H1 (cell line): Measurements from ENCODE around the gene OLFML2A. TPM values are rescaled to one million over a fixed set of nuclear protein-coding genes. Genes with fewer than 3 reads are reported as not detected.

Experiments
- CTCF ChIA-PET: fragments of 300-600 bp; sonication (Branson Sonifier 250); formaldehyde crosslinking; loops from one replicate; lab custom pipeline; 2021; ENCODE audit not compliant: partially characterized antibody; lab: Charles Lee
- POLR2A ChIA-PET: fragments of 300-600 bp; sonication (Branson Sonifier 250); formaldehyde crosslinking; loops from one replicate; lab custom pipeline; 2021; ENCODE audit warnings: inconsistent platforms; ENCODE audit not compliant: partially characterized antibody; lab: Charles Lee
- DNase-seq, 2 experiments: peaks; one replicate each; pipeline versions ENCODE4 v3.0.0 to v3.0.0-alpha.2; 2010 to 2022; ENCODE audit warnings: low spot score in 2 of 2, low read depth in 1 of 2, mixed read lengths in 1 of 2
- FAIRE-seq: peaks from 2 replicates; lab custom pipeline; 2011; peaks lifted over from hg19 to GRCh38; lab: Jason Lieb, UNC
- H2AFZ ChIP-seq: 2 replicates; pipeline ENCODE4 v1.8.1; 2012; ENCODE audit warnings: low read length, inconsistent platforms
- H2AK5ac ChIP-seq: 2 replicates; pipeline ENCODE4 v1.6.1; 2013; ENCODE audit warnings: low read depth, low read length
- H2BK120ac ChIP-seq: replicated peaks from 2 replicates; pipeline ENCODE3; 2013; ENCODE audit warnings: low read depth, low read length, inconsistent platforms
- H2BK12ac ChIP-seq: 2 replicates; pipeline ENCODE4 v1.6.1; 2013; ENCODE audit warnings: low read depth, low read length
- H2BK15ac ChIP-seq: 2 replicates; pipeline ENCODE4 v1.6.1; 2013; ENCODE audit warnings: low read length
- H2BK20ac ChIP-seq: 2 replicates; pipeline ENCODE4 v1.6.1; 2013; ENCODE audit warnings: low read length
- H2BK5ac ChIP-seq: 2 replicates; pipeline ENCODE4 v1.6.1; 2013; ENCODE audit warnings: low read depth, low read length
- H3K14ac ChIP-seq: 2 replicates; pipeline ENCODE4 v1.6.1; 2013; ENCODE audit warnings: inconsistent platforms; ENCODE audit not compliant: insufficient read length
- H3K18ac ChIP-seq: 2 replicates; pipeline ENCODE4 v1.6.1; 2013; ENCODE audit warnings: low read length; ENCODE audit errors: extremely low read depth
- H3K23ac ChIP-seq: 2 replicates; pipeline ENCODE4 v1.6.1; 2013; ENCODE audit warnings: inconsistent platforms; ENCODE audit not compliant: insufficient read length
- H3K23me2 ChIP-seq: 2 replicates; pipeline ENCODE4 v1.6.1; 2013; ENCODE audit warnings: low read depth, low read length
- H3K27ac ChIP-seq: 2 replicates; pipeline ENCODE4 v1.6.1; 2011; ENCODE audit warnings: low read depth, low read length, inconsistent platforms
- H3K27me3 ChIP-seq, 4 experiments: replicated peaks in 1 of 4; 1 replicate in 1 of 4; 2 replicates in 3 of 4; pipeline versions ENCODE4 v1.6.1 to v1.8.1; 2011 to 2013; ENCODE audit warnings: low read length in 3 of 4, mild to moderate bottlenecking in 3 of 4, inconsistent platforms in 2 of 4, mixed read lengths in 2 of 4, moderate library complexity in 1 of 4; ENCODE audit not compliant: control insufficient read depth in 3 of 4, insufficient read depth in 3 of 4; ENCODE audit errors: extremely low read depth in 1 of 4
- H3K36me3 ChIP-seq, 4 experiments: 2 replicates each; pipeline versions ENCODE4 v1.6.1 to v1.8.1; 2011 to 2013; ENCODE audit warnings: mild to moderate bottlenecking in 4 of 4, low read length in 3 of 4, moderate library complexity in 2 of 4, control low read depth in 1 of 4, inconsistent platforms in 1 of 4; ENCODE audit not compliant: insufficient read depth in 4 of 4, control insufficient read depth in 2 of 4
- H3K4ac ChIP-seq: replicated peaks from 2 replicates; pipeline ENCODE3; 2013; ENCODE audit warnings: low read length, low read depth, mixed read lengths, inconsistent platforms; ENCODE audit not compliant: insufficient read length
- H3K4me1 ChIP-seq, 4 experiments: replicated peaks in 1 of 4; 1 replicate in 1 of 4; 2 replicates in 3 of 4; pipeline versions ENCODE4 v1.6.1 to v1.8.1; 2011 to 2013; ENCODE audit warnings: low read length in 3 of 4, inconsistent platforms in 2 of 4, mixed read lengths in 1 of 4; ENCODE audit not compliant: insufficient read depth in 4 of 4, control insufficient read depth in 3 of 4
- H3K4me2 ChIP-seq, 2 experiments: 2 replicates each; pipeline versions ENCODE4 v1.6.1 to v1.8.1; 2011 to 2013; ENCODE audit warnings: low read depth in 2 of 2, low read length in 2 of 2, control low read depth in 1 of 2, inconsistent platforms in 1 of 2, mild to moderate bottlenecking in 1 of 2; ENCODE audit not compliant: insufficient read depth in 1 of 2
- H3K4me3 ChIP-seq, 4 experiments: fragments of 200-600, 300-600 bp in 1 of 4; sonication (generic), shearing (Covaris generic), sonication (Bioruptor Twin) in 1 of 4; 2 replicates each; pipeline versions ENCODE4 v1.5.1 to v1.8.1; 2011 to 2016; ENCODE audit warnings: low read length in 4 of 4, low read depth in 3 of 4, control low read depth in 2 of 4, inconsistent platforms in 2 of 4, mild to moderate bottlenecking in 2 of 4, mixed read lengths in 1 of 4, moderate library complexity in 1 of 4; ENCODE audit not compliant: insufficient read depth in 2 of 4; ENCODE audit errors: extremely low read depth in 1 of 4
- H3K56ac ChIP-seq: replicated peaks from 2 replicates; pipeline ENCODE3; 2013; ENCODE audit warnings: low read depth, mild to moderate bottlenecking, mixed read lengths, low read length, inconsistent platforms; ENCODE audit not compliant: insufficient read length
- H3K79me1 ChIP-seq: 2 replicates; pipeline ENCODE4 v1.6.1; 2013; ENCODE audit warnings: low read depth, low read length, control low read depth
- H3K79me2 ChIP-seq, 2 experiments: 2 replicates each; pipeline versions ENCODE4 v1.6.1 to v1.8.1; 2012 to 2013; ENCODE audit warnings: low read length in 2 of 2, mild to moderate bottlenecking in 2 of 2, inconsistent platforms in 1 of 2; ENCODE audit not compliant: insufficient read depth in 2 of 2, control insufficient read depth in 1 of 2
- H3K9ac ChIP-seq, 4 experiments: replicated peaks in 1 of 4; 1 replicate in 1 of 4; 2 replicates in 3 of 4; pipeline versions ENCODE4 v1.6.1 to v1.8.1; 2011 to 2013; ENCODE audit warnings: low read depth in 3 of 4, low read length in 3 of 4, control low read depth in 2 of 4, mild to moderate bottlenecking in 2 of 4, moderate library complexity in 2 of 4, inconsistent platforms in 1 of 4; ENCODE audit errors: extremely low read depth in 1 of 4
- H3K9me3 ChIP-seq, 2 experiments: 2 replicates each; pipeline versions ENCODE4 v1.6.1 to v1.8.1; 2012 to 2013; ENCODE audit warnings: mild to moderate bottlenecking in 2 of 2, moderate library complexity in 2 of 2, control low read depth in 1 of 2, inconsistent platforms in 1 of 2, low read depth in 1 of 2, low read length in 1 of 2, mixed read lengths in 1 of 2; ENCODE audit not compliant: insufficient read depth in 2 of 2
- H4K20me1 ChIP-seq, 2 experiments: replicated peaks in 1 of 2; 2 replicates each; pipeline versions ENCODE3 to v1.8.1; 2011 to 2013; ENCODE audit warnings: inconsistent platforms in 2 of 2, low read length in 2 of 2, mild to moderate bottlenecking in 1 of 2; ENCODE audit not compliant: insufficient read depth in 2 of 2, control insufficient read depth in 1 of 2
- H4K5ac ChIP-seq: 2 replicates; pipeline ENCODE4 v1.6.1; 2013; ENCODE audit warnings: low read length, low read depth, mixed read lengths, inconsistent platforms; ENCODE audit not compliant: insufficient read length
- H4K8ac ChIP-seq: 2 replicates; pipeline ENCODE4 v1.8.0; 2013; ENCODE audit warnings: mild to moderate bottlenecking, moderate library complexity, low read length, inconsistent platforms; ENCODE audit not compliant: insufficient read depth; ENCODE audit errors: extremely low read depth
- H4K91ac ChIP-seq: replicated peaks from 2 replicates; pipeline ENCODE3; 2013; ENCODE audit warnings: low read length, mixed read lengths, inconsistent platforms; ENCODE audit not compliant: insufficient read length
- ATF2 ChIP-seq: IDR thresholded peaks from 2 replicates; pipeline ENCODE4 v1.6.1; 2012; ENCODE audit warnings: low read length, inconsistent platforms
- BACH1 ChIP-seq: IDR thresholded peaks from 2 replicates; pipeline ENCODE4 v1.6.1; 2012; ENCODE audit warnings: low read length, improper control_type of control experiment
- CHD2 ChIP-seq: IDR thresholded peaks from 2 replicates; pipeline ENCODE4 v1.6.1; 2012; ENCODE audit warnings: low read length, improper control_type of control experiment
- GTF2F1 ChIP-seq: IDR thresholded peaks from 2 replicates; pipeline ENCODE4 v1.6.1; 2012; ENCODE audit warnings: low read depth, low read length, improper control_type of control experiment, borderline replicate concordance
- JUND ChIP-seq: IDR thresholded peaks from 2 replicates; pipeline ENCODE4 v1.6.1; 2011; ENCODE audit warnings: mild to moderate bottlenecking, improper control_type of control experiment, low read length
- KDM4A ChIP-seq: IDR thresholded peaks from one replicate; pipeline ENCODE4 v1.7.1; 2012; ENCODE audit warnings: low read depth, mild to moderate bottlenecking, moderate library complexity, low read length, inconsistent platforms; ENCODE audit not compliant: severe bottlenecking
- MAFK ChIP-seq: IDR thresholded peaks from 2 replicates; pipeline ENCODE4 v1.6.1; 2012; ENCODE audit warnings: low read depth, mild to moderate bottlenecking, improper control_type of control experiment, low read length
- MAX ChIP-seq: IDR thresholded peaks from 2 replicates; pipeline ENCODE4 v1.6.1; 2012; ENCODE audit warnings: inconsistent platforms
- TAF1 ChIP-seq: IDR thresholded peaks from 2 replicates; pipeline ENCODE4 v1.6.1; 2011; ENCODE audit warnings: mild to moderate bottlenecking, low read depth, low read length
- TBP ChIP-seq: IDR thresholded peaks from 2 replicates; pipeline ENCODE4 v1.6.1; 2011; ENCODE audit warnings: low read depth, low read length, improper control_type of control experiment
- USF2 ChIP-seq: IDR thresholded peaks from 2 replicates; pipeline ENCODE4 v1.6.1; 2011; ENCODE audit warnings: low read length, improper control_type of control experiment
- WGBS, 2 experiments: shearing (Covaris generic) in 1 of 2; methylation state at CpG; one replicate each; pipeline versions ENCODE4 v1.1.6 to v1.1.7; 2013 to 2015; ENCODE audit warnings: low lambda C conversion rate in 2 of 2, mixed read lengths in 2 of 2, inconsistent platforms in 1 of 2, low coverage in 1 of 2, missing lambda C conversion rate in 1 of 2; ENCODE audit not compliant: insufficient replicate concordance in 2 of 2, insufficient coverage in 1 of 2, insufficient read length in 1 of 2; ENCODE audit errors: extremely low coverage in 1 of 2, missing lambda C conversion rate in 1 of 2; 5-methylcytosine and 5-hydroxymethylcytosine counted together
- polyA plus RNA-seq, 7 experiments: library from polyadenylated mRNA; depleted of rRNA in 3 of 7; stranded (reverse) in 5 of 7; unstranded in 2 of 7; fragments of >200 nt in 5 of 7; fragments of 200-250 nt in 2 of 7; gene quantifications; 1 replicate in 5 of 7; 2 replicates in 1 of 7; 4 replicates in 1 of 7; pipeline versions ENCODE4 v1.2.1 to v1.2.3, GENCODE V29; 2011 to 2013; ENCODE audit warnings: missing spikeins in 2 of 7, mixed read lengths in 2 of 7
- total RNA-seq: library from RNA; stranded (reverse); fragmentation: NEBNext Ultra II Directional; extraction: Animal tissue kit (Norgen Biotek cat#: 25700); gene quantifications from 2 replicates; pipeline ENCODE4 v1.2.1, GENCODE V29; 2021

Gene OLFML2A
- total and polyA plus RNA-seq, 2 of the 8 experiments (the other 6 are each of a cell fraction or from before 2014, with no cell fraction given): 7.8 to 11.5 TPM

GRCh38 chr9:124767821-124768220 lies 9.1 kb upstream of the OLFML2A start:
- Histone ChIP-seq H3K18ac (no peak overlapping the region), H4K20me1 (peaks cover 10 to 12% of the 10 kb centered on the region in 2 experiments), H3K4me2 (peak overlapping the region; percentile 19 to 65; a peak in 3 of 4 replicates), H2BK15ac (no peak overlapping the region), H3K4me1 (peaks cover 4 to 26% (median 13%) of the 10 kb centered on the region in 4 experiments; a peak in 6 of 7 replicates), H2BK120ac (no peak overlapping the region), H3K14ac (no peak overlapping the region), H4K8ac (no peak overlapping the region), H3K79me2 (peaks cover 2 to 75% of the 10 kb centered on the region in 2 experiments; a peak in 3 of 4 replicates), H3K9ac (no peak overlapping the region), H3K56ac (no peak overlapping the region), H3K27me3 (no peaks in the 10 kb centered on the region), H3K23ac (no peak overlapping the region), H2BK20ac (no peak overlapping the region), H3K9me3 (no peaks in the 10 kb centered on the region), H3K4ac (no peak overlapping the region), H3K27ac (no peak overlapping the region), H2AK5ac (no peak overlapping the region), H2BK12ac (no peak overlapping the region), H2AFZ (no peak overlapping the region), H3K23me2 (peaks cover 8% of the 10 kb centered on the region), H2BK5ac (no peak overlapping the region), H4K91ac (no peak overlapping the region), H3K4me3 (peak overlapping the region in 1 of 4 experiments; percentile 86; a peak in 2 of 8 replicates), H3K79me1 (no peaks in the 10 kb centered on the region), H4K5ac (no peak overlapping the region), H3K36me3 (no peaks in the 10 kb centered on the region)
- POLR2A ChIA-PET: interaction anchor here (1.5 to 13.5 kb wide), 4 partner anchors 8 to 88 kb away, joined by 4 to 396 read pairs (median 29); partner anchors contain the start of genes ARPC5L, RPL35 and WDR38
- CTCF ChIA-PET: interaction anchor here (1.4 to 17.6 kb wide), 4 partner anchors 53 to 86 kb away, joined by 4 to 1300 read pairs (median 36); partner anchors contain the start of genes ARPC5L, RPL35 and WDR38
- DNase-seq (no peak), FAIRE-seq (no peak)
- TF ChIP-seq JUND: no peak
- no peak for TF ChIP-seq KDM4A
- peak; percentile 68 for TF ChIP-seq BACH1
- TF ChIP-seq TAF1: no peak
- TF ChIP-seq MAX: no peak
- TF ChIP-seq ATF2: no peak
- TF ChIP-seq GTF2F1: no peak
- TF ChIP-seq CHD2: no peak
- TF ChIP-seq USF2: no peak
- TF ChIP-seq TBP: no peak
- peak; percentile 59; the same call in 1 of the 2 replicates for TF ChIP-seq MAFK
- WGBS, 2 experiments: 38% methylated on average over 2 of the region's 2 CpGs; no CpG with 5 or more reads in 1 of the 2 experiments
